ENCODE measurements around the gene LGALS9B. TPM values are rescaled to one million over a fixed set of nuclear protein-coding genes. Genes with fewer than 3 reads are reported as not detected.
"Not testable (repeated sequence)": the region's sequence is repeated elsewhere in the genome, so short reads cannot be mapped to it uniquely, and the experiment has no call there.

LGALS9B gene
- total and polyA plus RNA-seq, 2 of the 8 experiments (the other 6 are each of a cell fraction or from before 2014, with no cell fraction given), result not detected

- not testable (repeated sequence) for FAIRE-seq
These were observed 1.8 kb downstream of the LGALS9B start for GRCh38 chr17:20465535-20465934.

GRCh38 chr17:20464854-20465414 is 2.4 kb downstream of the LGALS9B start:
- H2AFZ ChIP-seq (ENCODE audit: low read length); DNase-seq (ENCODE audit: low read depth in 1 of 2, low spot score in 2 of 2); H4K5ac ChIP-seq (ENCODE audit: insufficient read length, low read depth, low read length); H2BK12ac ChIP-seq (ENCODE audit: low read depth, low read length); H3K4me3 ChIP-seq (ENCODE audit: extremely low read depth in 1 of 4, insufficient read depth in 2 of 4, low read depth in 3 of 4, low read length in 4 of 4); H4K91ac ChIP-seq (replicated peaks; ENCODE audit: insufficient read length, low read length); H2BK15ac ChIP-seq (ENCODE audit: low read length); H4K8ac ChIP-seq (ENCODE audit: extremely low read depth, insufficient read depth, low read length); H3K9me3 ChIP-seq (ENCODE audit: insufficient read depth in 2 of 2, low read depth in 1 of 2, low read length in 1 of 2); H3K4me2 ChIP-seq (ENCODE audit: insufficient read depth in 1 of 2, low read depth in 2 of 2, low read length in 2 of 2); H3K4ac ChIP-seq (replicated peaks; ENCODE audit: insufficient read length, low read depth, low read length); H4K20me1 ChIP-seq (replicated peaks in 1 of 2; ENCODE audit: control insufficient read depth in 1 of 2, insufficient read depth in 2 of 2, low read length in 2 of 2); H3K36me3 ChIP-seq (ENCODE audit: control insufficient read depth in 2 of 4, insufficient read depth in 4 of 4, low read length in 3 of 4); H3K23ac ChIP-seq (ENCODE audit: insufficient read length); CTCF ChIA-PET (ENCODE audit: partially characterized antibody); H3K79me1 ChIP-seq (ENCODE audit: low read depth, low read length); H3K23me2 ChIP-seq (ENCODE audit: low read depth, low read length); POLR2A ChIA-PET (ENCODE audit: partially characterized antibody); H2BK5ac ChIP-seq (ENCODE audit: low read depth, low read length); H2BK20ac ChIP-seq (ENCODE audit: low read length); H2AK5ac ChIP-seq (ENCODE audit: low read depth, low read length); H3K27ac ChIP-seq (ENCODE audit: low read depth, low read length); H3K18ac ChIP-seq (ENCODE audit: extremely low read depth, low read length); H3K9ac ChIP-seq (replicated peaks in 1 of 4; ENCODE audit: extremely low read depth in 1 of 4, low read depth in 3 of 4, low read length in 3 of 4); H3K27me3 ChIP-seq (replicated peaks in 1 of 4; ENCODE audit: control insufficient read depth in 3 of 4, extremely low read depth in 1 of 4, insufficient read depth in 3 of 4, low read length in 3 of 4); FAIRE-seq; H2BK120ac ChIP-seq (replicated peaks; ENCODE audit: low read depth, low read length); H3K14ac ChIP-seq (ENCODE audit: insufficient read length); H3K4me1 ChIP-seq (replicated peaks in 1 of 4; ENCODE audit: control insufficient read depth in 3 of 4, insufficient read depth in 4 of 4, low read length in 3 of 4); H3K56ac ChIP-seq (replicated peaks; ENCODE audit: insufficient read length, low read depth, low read length); H3K79me2 ChIP-seq (ENCODE audit: control insufficient read depth in 1 of 2, insufficient read depth in 2 of 2, low read length in 2 of 2): not testable (repeated sequence)
- 86% methylated on average over 4 of the region's 9 CpGs; no CpG with 5 or more reads in 1 of the 2 experiments for WGBS, 2 experiments (ENCODE audit: extremely low coverage in 1 of 2, insufficient coverage in 1 of 2, insufficient read length in 1 of 2, insufficient replicate concordance in 2 of 2, low coverage in 1 of 2, low lambda C conversion rate in 2 of 2, missing lambda C conversion rate in 1 of 2)

More at GRCh38 chr17:20465535-20465934, 1.8 kb downstream of the LGALS9B start:
- CTCF ChIA-PET (ENCODE audit: partially characterized antibody); H2BK20ac ChIP-seq (ENCODE audit: low read length); H3K4me3 ChIP-seq (ENCODE audit: extremely low read depth in 1 of 4, insufficient read depth in 2 of 4, low read depth in 3 of 4, low read length in 4 of 4); H4K8ac ChIP-seq (ENCODE audit: extremely low read depth, insufficient read depth, low read length); H3K14ac ChIP-seq (ENCODE audit: insufficient read length); H4K20me1 ChIP-seq (replicated peaks in 1 of 2; ENCODE audit: control insufficient read depth in 1 of 2, insufficient read depth in 2 of 2, low read length in 2 of 2); H3K27me3 ChIP-seq (replicated peaks in 1 of 4; ENCODE audit: control insufficient read depth in 3 of 4, extremely low read depth in 1 of 4, insufficient read depth in 3 of 4, low read length in 3 of 4); H2AFZ ChIP-seq (ENCODE audit: low read length); H4K5ac ChIP-seq (ENCODE audit: insufficient read length, low read depth, low read length); H3K56ac ChIP-seq (replicated peaks; ENCODE audit: insufficient read length, low read depth, low read length); H3K79me1 ChIP-seq (ENCODE audit: low read depth, low read length); H3K4me2 ChIP-seq (ENCODE audit: insufficient read depth in 1 of 2, low read depth in 2 of 2, low read length in 2 of 2); H3K9me3 ChIP-seq (ENCODE audit: insufficient read depth in 2 of 2, low read depth in 1 of 2, low read length in 1 of 2); H3K36me3 ChIP-seq (ENCODE audit: control insufficient read depth in 2 of 4, insufficient read depth in 4 of 4, low read length in 3 of 4); DNase-seq (ENCODE audit: low read depth in 1 of 2, low spot score in 2 of 2); H2BK5ac ChIP-seq (ENCODE audit: low read depth, low read length); H3K23ac ChIP-seq (ENCODE audit: insufficient read length); H3K23me2 ChIP-seq (ENCODE audit: low read depth, low read length); H3K4me1 ChIP-seq (replicated peaks in 1 of 4; ENCODE audit: control insufficient read depth in 3 of 4, insufficient read depth in 4 of 4, low read length in 3 of 4); H2BK120ac ChIP-seq (replicated peaks; ENCODE audit: low read depth, low read length); H4K91ac ChIP-seq (replicated peaks; ENCODE audit: insufficient read length, low read length); POLR2A ChIA-PET (ENCODE audit: partially characterized antibody); H2AK5ac ChIP-seq (ENCODE audit: low read depth, low read length); H2BK12ac ChIP-seq (ENCODE audit: low read depth, low read length); H3K27ac ChIP-seq (ENCODE audit: low read depth, low read length); H3K9ac ChIP-seq (replicated peaks in 1 of 4; ENCODE audit: extremely low read depth in 1 of 4, low read depth in 3 of 4, low read length in 3 of 4); H3K18ac ChIP-seq (ENCODE audit: extremely low read depth, low read length); H3K79me2 ChIP-seq (ENCODE audit: control insufficient read depth in 1 of 2, insufficient read depth in 2 of 2, low read length in 2 of 2); H3K4ac ChIP-seq (replicated peaks; ENCODE audit: insufficient read length, low read depth, low read length); H2BK15ac ChIP-seq (ENCODE audit: low read length): not testable (repeated sequence)
- no CpG with 5 or more reads among the region's 12 CpGs for WGBS, 2 experiments (ENCODE audit: extremely low coverage in 1 of 2, insufficient coverage in 1 of 2, insufficient read length in 1 of 2, insufficient replicate concordance in 2 of 2, low coverage in 1 of 2, low lambda C conversion rate in 2 of 2, missing lambda C conversion rate in 1 of 2)
